Motor neuron (in vitro differentiated cells): Measurements from ENCODE around the gene CLEC16A. TPM values are rescaled to one million over a fixed set of nuclear protein-coding genes. Genes with fewer than 3 reads are reported as not detected.

Experiments
- ATAC-seq, 8 experiments: fragments of 200-7000 bp; cut with Tn5 transposase; replicated peaks in 6 of 8; 2 replicates each; pipeline ENCODE4 v1.8.0; 2021; ENCODE audit warnings: mild to moderate bottlenecking in 8 of 8, moderate library complexity in 8 of 8
- H3K27ac ChIP-seq, 2 donors: fragments of 250-450 bp; sonication (Bioruptor Pico); 2 replicates each; pipeline ENCODE4 v1.9.0; 2021; ENCODE audit warnings: antibody characterized with exemption in 2 of 2, mild to moderate bottlenecking in 2 of 2, moderate library complexity in 1 of 2
- H3K4me1 ChIP-seq, 2 donors: fragments of 250-450 bp; sonication (Bioruptor Pico); replicated peaks in 1 of 2; 2 replicates each; pipeline ENCODE4 v1.6.1; 2021; ENCODE audit warnings: antibody characterized with exemption in 2 of 2, mild to moderate bottlenecking in 2 of 2, moderate library complexity in 1 of 2
- H3K4me3 ChIP-seq, 5 donors: fragments of 250-450 bp; sonication (Bioruptor Pico); 2 replicates each; pipeline ENCODE4 v1.9.0; 2021; ENCODE audit warnings: antibody characterized with exemption in 5 of 5, mild to moderate bottlenecking in 5 of 5, moderate library complexity in 4 of 5
- WGBS, 10 experiments: fragments of 450-650 bp; shearing (Covaris generic); methylation state at CpG; one replicate each; pipeline ENCODE4 v1.0.0; 2022; 5-methylcytosine and 5-hydroxymethylcytosine counted together
- in situ Hi-C, 9 experiments: fragments of 400-800 bp; cut with MboI; loops; one replicate each; pipeline ENCODE4 v1.15.0; 2021; ENCODE audit warnings: low sequenced_read_pairs in 9 of 9, low pct_unique_long_range_greater_than_20kb in 2 of 9; ENCODE audit not compliant: unreplicated experiment in 9 of 9
- total RNA-seq, 8 experiments: library from RNA; unstranded; fragments of 300-600 nt; gene quantifications; 2 replicates each; pipeline versions ENCODE4 v1.2.3 to v1.2.4, GENCODE V29; 2022

Gene CLEC16A
- total RNA-seq, 8 experiments from 2014 or later: 13.4 to 75.0 (median 17.2) TPM

DNA sequence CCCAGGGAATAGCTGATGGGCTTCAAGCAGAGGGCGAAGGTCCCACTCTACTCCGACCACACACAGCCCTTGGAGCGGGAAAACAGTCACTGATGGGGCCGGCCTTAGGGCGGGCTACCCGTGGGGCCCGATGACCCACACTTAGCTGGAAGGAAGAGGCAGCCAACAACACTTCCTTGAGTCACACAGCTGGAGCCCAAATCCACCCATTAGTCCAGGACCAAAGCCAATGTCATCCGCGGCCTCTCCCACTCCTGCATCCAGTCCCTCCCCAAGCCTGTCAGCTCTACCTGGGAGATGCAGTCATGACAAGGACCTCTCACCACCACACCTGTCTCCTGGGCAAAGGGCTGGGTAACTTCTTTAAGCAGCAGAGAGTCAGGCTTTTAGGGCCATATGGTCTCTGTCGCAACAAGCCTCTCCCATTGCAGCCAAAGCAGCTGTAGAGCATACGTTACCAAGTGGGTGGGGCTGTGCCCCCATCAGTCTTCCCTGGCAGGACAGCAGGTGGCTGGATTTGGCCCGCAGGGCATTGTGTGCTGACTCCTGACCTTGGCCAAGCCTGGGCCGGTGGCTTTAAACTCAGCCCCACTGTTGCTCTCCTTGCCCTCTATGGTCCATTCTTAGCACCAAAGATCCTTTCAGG is 200.9 kb downstream of the CLEC16A start:
- in situ Hi-C loops: no loop called here
- WGBS, 10 experiments: 20 to 80% (median 70%) methylated on average over 1 to 4 of the region's 13 CpGs; no CpG with 5 or more reads in 4 of the 10 experiments
- Histone ChIP-seq H3K4me1 (peaks cover 14 to 20% of the 10 kb centered on the region in 2 donors), H3K4me3 (no peak overlapping the region), H3K27ac (no peak overlapping the region)
- peak in 2 of 8 experiments; percentile 81 to 86 for ATAC-seq

GRCh38 chr16:11145819-11146211 is 201.5 kb downstream of the CLEC16A start:
- H3K4me3 ChIP-seq: no peak overlapping the region
- WGBS, 10 experiments: 80 to 100% (median 97%) methylated on average over 1 to 4 of the region's 7 CpGs; no CpG with 5 or more reads in 3 of the 10 experiments
- peaks cover 14 to 20% of the 10 kb centered on the region in 2 donors for H3K4me1 ChIP-seq
- no peak overlapping the region for H3K27ac ChIP-seq
- ATAC-seq: no peak
- in situ Hi-C loops: no loop called here

DNA sequence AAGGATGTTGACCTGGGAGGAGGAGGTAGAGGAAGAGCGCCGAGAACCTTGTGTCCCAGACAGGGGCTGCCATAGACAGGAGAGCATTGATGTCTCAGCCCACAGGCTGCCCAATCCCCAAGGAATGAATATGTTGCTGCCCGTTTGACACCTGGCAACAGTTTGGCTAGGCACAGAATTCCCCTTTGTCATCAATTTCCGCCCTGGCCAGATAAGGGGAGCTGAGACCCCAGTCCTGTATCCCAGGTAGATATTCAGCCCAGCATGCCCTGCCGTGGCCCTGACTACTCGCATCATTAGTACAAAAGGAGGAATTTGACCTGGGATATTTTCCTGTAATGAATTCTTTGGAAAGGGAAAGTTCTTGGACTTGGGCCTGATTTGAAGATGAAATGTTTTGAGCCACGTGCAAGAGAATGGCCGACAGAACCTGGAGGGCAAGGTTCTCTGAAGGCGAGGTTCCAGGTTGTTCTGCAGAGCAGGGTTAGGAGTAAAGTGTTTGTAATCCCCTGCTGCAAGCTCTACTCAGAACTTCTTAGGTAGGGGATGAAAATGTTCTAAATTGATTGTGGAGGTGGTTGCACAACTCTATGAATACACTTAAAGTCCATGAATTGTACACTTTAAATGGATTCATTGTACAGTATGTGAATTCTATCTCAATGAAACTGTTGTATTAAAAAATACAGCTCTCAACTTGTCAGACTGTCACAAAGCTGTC is 202.8 kb downstream of the CLEC16A start:
- in situ Hi-C loops: no loop called here
- Histone ChIP-seq H3K4me1 (peaks cover 28 to 29% of the 10 kb centered on the region in 2 donors), H3K4me3 (no peak overlapping the region), H3K27ac (no peak overlapping the region)
- no peak for ATAC-seq
- WGBS, 10 experiments: 69 to 100% (median 89%) methylated on average over 2 to 8 of the region's 9 CpGs

- 76 to 93% (median 84%) methylated on average over 2 to 8 of the region's 8 CpGs; no CpG with 5 or more reads in 1 of the 10 experiments for WGBS, 10 experiments
- Histone ChIP-seq H3K27ac (no peak overlapping the region), H3K4me3 (no peak overlapping the region), H3K4me1 (peaks cover 35 to 36% of the 10 kb centered on the region in 2 donors)
- in situ Hi-C loops: no loop called here
- no peak for ATAC-seq
These were observed 203.5 kb downstream of the CLEC16A start for GRCh38 chr16:11147754-11148444.

GRCh38 chr16:11149011-11149616 is 204.8 kb downstream of the CLEC16A start:
- Histone ChIP-seq H3K4me1 (peaks cover 32 to 46% of the 10 kb centered on the region in 2 donors), H3K27ac (peak overlapping the region; percentile 39 to 57), H3K4me3 (no peak overlapping the region)
- in situ Hi-C loops: no loop called here
- peak in 7 of 8 experiments; percentile 55 to 99 (median 99) for ATAC-seq
- 23 to 93% (median 60%) methylated on average over 1 to 5 of the region's 5 CpGs; no CpG with 5 or more reads in 1 of the 10 experiments for WGBS, 10 experiments

GRCh38 chr16:11150190-11150589 is 205.8 kb downstream of the CLEC16A start:
- no peak for ATAC-seq
- in situ Hi-C loops: no loop called here
- 86 to 100% (median 97%) methylated on average over 1 to 5 of the region's 5 CpGs; no CpG with 5 or more reads in 5 of the 10 experiments for WGBS, 10 experiments
- Histone ChIP-seq H3K27ac (no peak overlapping the region), H3K4me3 (no peak overlapping the region), H3K4me1 (peaks cover 28 to 46% of the 10 kb centered on the region in 2 donors)

- Histone ChIP-seq H3K4me3 (no peak overlapping the region), H3K27ac (no peak overlapping the region), H3K4me1 (peaks cover 29 to 51% of the 10 kb centered on the region in 2 donors)
- ATAC-seq: peak in 4 of 8 experiments; percentile 24 to 64 (median 44)
- in situ Hi-C loops: no loop called here
- 40 to 100% (median 90%) methylated on average over 1 to 6 of the region's 9 CpGs; no CpG with 5 or more reads in 2 of the 10 experiments for WGBS, 10 experiments
These were observed 207.0 kb downstream of the CLEC16A start for GRCh38 chr16:11151156-11151884.

DNA sequence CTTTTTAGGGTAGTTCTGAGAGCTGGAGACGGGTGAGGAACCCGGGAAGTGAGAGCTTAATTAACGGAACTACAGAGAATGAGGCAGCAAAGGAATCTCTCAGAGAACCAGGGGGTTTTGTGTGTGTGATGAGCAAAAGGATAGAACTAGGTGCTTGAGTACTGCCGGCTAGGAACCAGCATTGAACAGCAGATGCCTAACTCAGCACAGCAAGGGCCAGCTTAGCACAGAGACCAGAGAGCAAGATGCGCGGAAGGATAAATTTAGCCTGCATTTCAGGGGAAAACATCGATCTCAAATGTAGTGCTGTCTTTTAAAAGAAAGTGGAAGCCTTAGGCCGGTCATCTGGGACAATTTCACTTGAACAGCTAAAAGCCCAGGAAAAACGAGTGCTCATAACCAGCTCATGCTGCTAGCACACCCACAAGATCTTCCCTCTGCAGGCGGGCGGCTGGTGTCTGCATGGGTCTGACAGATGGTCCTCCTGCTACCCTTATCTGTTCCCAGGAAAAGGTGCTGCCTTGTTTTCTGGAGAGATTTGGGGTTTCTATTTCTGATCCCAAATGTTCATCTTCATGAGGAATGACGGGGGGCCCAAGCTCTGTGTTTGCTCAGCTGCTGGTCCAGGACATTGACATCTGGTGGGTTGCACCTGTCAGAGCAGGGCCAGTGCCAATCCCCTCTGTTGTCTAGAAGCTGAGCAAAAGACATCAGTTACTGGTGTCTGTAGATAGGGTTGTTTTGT is 207.7 kb downstream of the CLEC16A start:
- peak in 2 of 8 experiments; percentile 13 to 17 for ATAC-seq
- peak overlapping the region in 1 of 2 donors; percentile 38 for H3K27ac ChIP-seq
- 71 to 100% (median 90%) methylated on average over 2 to 7 of the region's 12 CpGs; no CpG with 5 or more reads in 1 of the 10 experiments for WGBS, 10 experiments
- peaks cover 35 to 57% of the 10 kb centered on the region in 2 donors for H3K4me1 ChIP-seq
- in situ Hi-C loops: no loop called here
- no peak overlapping the region for H3K4me3 ChIP-seq

- Histone ChIP-seq H3K4me1 (peaks cover 43 to 64% of the 10 kb centered on the region in 2 donors), H3K4me3 (no peak overlapping the region), H3K27ac (no peak overlapping the region)
- in situ Hi-C loops: no loop called here
- no peak for ATAC-seq
- 30 to 86% (median 79%) methylated on average over 1 to 16 of the region's 17 CpGs; no CpG with 5 or more reads in 1 of the 10 experiments for WGBS, 10 experiments
These were observed 208.4 kb downstream of the CLEC16A start for GRCh38 chr16:11152677-11153331.

DNA sequence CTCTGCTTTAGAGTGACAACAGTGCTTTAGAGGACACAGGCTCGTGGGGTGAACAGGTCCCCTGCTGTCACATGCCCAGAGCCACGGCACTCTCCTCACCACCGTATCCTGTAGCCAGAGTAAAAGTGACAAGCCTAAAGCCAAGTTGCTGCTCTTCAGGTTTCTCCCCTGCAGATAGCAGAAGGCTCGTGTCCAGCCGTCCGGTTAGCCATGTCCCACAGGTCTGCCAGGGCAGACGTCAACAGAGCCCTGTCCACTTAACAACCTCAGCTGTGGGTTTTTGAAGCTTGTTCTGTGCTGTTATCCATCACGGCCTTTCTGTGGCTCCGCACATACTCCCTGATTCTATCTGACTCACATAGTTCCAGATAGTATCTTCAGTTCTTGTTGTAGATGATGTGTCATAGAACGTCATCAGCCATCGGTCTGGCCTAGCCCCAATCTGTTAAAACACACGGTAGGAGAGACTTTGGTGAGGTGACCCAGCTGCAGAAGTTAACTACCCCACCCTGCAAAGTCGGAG is 211.0 kb downstream of the CLEC16A start:
- no peak overlapping the region for H3K4me3 ChIP-seq
- in situ Hi-C loops: no loop called here
- no peak overlapping the region for H3K27ac ChIP-seq
- 47 to 100% (median 89%) methylated on average over 2 to 5 of the region's 13 CpGs for WGBS, 10 experiments
- ATAC-seq: peak in 2 of 8 experiments; percentile 55 to 56
- peaks cover 40 to 71% of the 10 kb centered on the region in 2 donors for H3K4me1 ChIP-seq

DNA sequence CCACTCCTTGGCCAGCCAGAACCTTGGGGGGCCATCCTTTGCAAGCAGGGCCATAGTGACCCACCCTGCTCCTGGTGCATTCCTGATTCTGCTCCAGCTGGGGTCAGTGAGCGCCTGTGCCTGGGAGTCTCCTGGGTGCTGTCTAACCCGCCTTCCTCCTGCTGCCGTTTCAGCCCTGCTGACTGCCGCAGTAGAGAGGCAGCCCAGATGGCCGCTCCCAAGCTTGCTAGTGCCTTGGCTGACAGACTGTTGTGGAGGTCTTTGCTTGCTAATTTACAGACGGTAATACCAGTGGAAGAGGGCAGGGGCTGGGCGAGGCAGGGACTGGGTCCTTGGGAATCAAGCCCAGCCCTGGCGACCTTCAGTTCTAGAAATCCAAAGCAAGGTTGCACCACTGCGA is 212.0 kb downstream of the CLEC16A start:
- H3K4me1 ChIP-seq: peaks cover 37 to 67% of the 10 kb centered on the region in 2 donors
- 90 to 100% methylated on average over 1 to 2 of the region's 9 CpGs; no CpG with 5 or more reads in 8 of the 10 experiments for WGBS, 10 experiments
- in situ Hi-C loops: no loop called here
- peak in 3 of 8 experiments; percentile 18 to 21 (median 21) for ATAC-seq
- H3K4me3 ChIP-seq: no peak overlapping the region
- H3K27ac ChIP-seq: peak overlapping the region; percentile 50 to 55
